Activated B cell treated with CpG ODN at 0.5 μM for 24 hours (primary cell): ENCODE results near the gene PRKAB2. TPM values are rescaled to one million over a fixed set of nuclear protein-coding genes. Genes with fewer than 3 reads are reported as not detected.
"Not testable (repeated sequence)": the region's sequence is repeated elsewhere in the genome, so short reads cannot be mapped to it uniquely, and the experiment has no call there.

Experiments used
- ATAC-seq: fragments of 200-7000 bp; cut with Tn5 transposase; one replicate; pipeline ENCODE4 v1.10.0; 2021; ENCODE audit warnings: low read depth, mild to moderate bottlenecking, moderate library complexity
- CTCF ChIA-PET: fragments of 350-600 bp; sonication (Branson Sonifier 250); formaldehyde crosslinking; loops from one replicate; lab custom pipeline; 2021; ENCODE audit warnings: antibody characterized with exemption; lab: Charles Lee
- POLR2A ChIA-PET: fragments of 350-600 bp; sonication (Branson Sonifier 250); formaldehyde crosslinking; loops from one replicate; lab custom pipeline; 2021; ENCODE audit warnings: antibody characterized with exemption; lab: Charles Lee
- DNase-seq: peaks from one replicate; pipeline ENCODE4 v3.0.0; 2022
- H3K27ac Mint-ChIP-seq: one replicate; pipeline ENCODE4 v1.8.0; 2020; ENCODE audit warnings: mixed read lengths
- H3K27me3 Mint-ChIP-seq: one replicate; pipeline ENCODE4 v1.8.0; 2021; ENCODE audit warnings: mixed read lengths
- H3K36me3 Mint-ChIP-seq: one replicate; pipeline ENCODE4 v1.8.0; 2021; ENCODE audit warnings: low read depth, mixed read lengths
- H3K4me1 Mint-ChIP-seq: one replicate; pipeline ENCODE4 v1.8.0; 2021; ENCODE audit warnings: mixed read lengths
- H3K4me3 Mint-ChIP-seq: one replicate; pipeline ENCODE4 v1.8.0; 2020; ENCODE audit warnings: mild to moderate bottlenecking, mixed read lengths
- H3K9me3 Mint-ChIP-seq: one replicate; pipeline ENCODE4 v1.8.0; 2020; ENCODE audit warnings: mixed read lengths
- CTCF ChIP-seq: fragments of 200-600 bp; IDR thresholded peaks from one replicate; pipeline ENCODE4 v1.8.0; 2022; ENCODE audit warnings: antibody characterized with exemption, mild to moderate bottlenecking
- intact Hi-C: fragments of 100-400 bp; cut with micrococcal nuclease; formaldehyde crosslinking; loops from one replicate; pipeline ENCODE4 v1.15.1; 2024
- total RNA-seq: library from RNA; stranded (reverse); gene quantifications from 2 replicates; pipeline ENCODE4 v1.2.3, GENCODE V29; 2022

The PRKAB2 gene
- total RNA-seq, 1 donor from 2014 or later: 9.8 TPM

- ChIA-PET POLR2A (no interaction called here), CTCF (no interaction called here)
- H3K4me1 Mint-ChIP-seq: no peaks in the 10 kb centered on the region
- no peak overlapping the region for H3K4me3 Mint-ChIP-seq
- TF ChIP-seq CTCF: no peak
- H3K9me3 Mint-ChIP-seq: no peaks in the 10 kb centered on the region
- ATAC-seq (no peak), DNase-seq (no peak)
- no peak overlapping the region for H3K27ac Mint-ChIP-seq
- intact Hi-C loops: no loop called here
- no peaks in the 10 kb centered on the region for H3K36me3 Mint-ChIP-seq
- peaks cover 28% of the 10 kb centered on the region for H3K27me3 Mint-ChIP-seq
Measured at GRCh38 chr1:147129116-147129873, 43.0 kb downstream of the PRKAB2 start.

- TF ChIP-seq CTCF: no peak
- Mint-ChIP-seq H3K27me3 (peaks cover 21% of the 10 kb centered on the region), H3K4me1 (no peaks in the 10 kb centered on the region), H3K9me3 (no peaks in the 10 kb centered on the region), H3K4me3 (no peak overlapping the region), H3K36me3 (no peaks in the 10 kb centered on the region), H3K27ac (no peak overlapping the region)
- no peak for ATAC-seq
- ChIA-PET CTCF (no interaction called here), POLR2A (no interaction called here)
- intact Hi-C loops: no loop called here
- no peak for DNase-seq
Measured at GRCh38 chr1:147124266-147124665, 48.0 kb downstream of the PRKAB2 start.

GRCh38 chr1:147117109-147117508 is 55.2 kb downstream of the PRKAB2 start:
- Mint-ChIP-seq H3K9me3 (no peaks in the 10 kb centered on the region), H3K27ac (no peak overlapping the region), H3K4me3 (no peak overlapping the region), H3K27me3 (peaks cover 14% of the 10 kb centered on the region), H3K36me3 (no peaks in the 10 kb centered on the region), H3K4me1 (no peaks in the 10 kb centered on the region)
- no peak for DNase-seq
- no peak for ATAC-seq
- intact Hi-C loops: no loop called here
- ChIA-PET CTCF (no interaction called here), POLR2A (no interaction called here)
- no peak for TF ChIP-seq CTCF

GRCh38 chr1:147115496-147115895 is 56.8 kb downstream of the PRKAB2 start:
- Mint-ChIP-seq H3K4me3 (no peak overlapping the region), H3K36me3 (no peaks in the 10 kb centered on the region), H3K27ac (no peak overlapping the region), H3K27me3 (peaks cover 11% of the 10 kb centered on the region), H3K9me3 (no peaks in the 10 kb centered on the region), H3K4me1 (no peaks in the 10 kb centered on the region)
- no peak for DNase-seq
- ATAC-seq: no peak
- intact Hi-C loops: no loop called here
- TF ChIP-seq CTCF: no peak
- ChIA-PET CTCF (no interaction called here), POLR2A (no interaction called here)

GRCh38 chr1:147115079-147115478 is 57.2 kb downstream of the PRKAB2 start:
- intact Hi-C loops, CTCF ChIA-PET, H3K36me3 Mint-ChIP-seq, H3K9me3 Mint-ChIP-seq, H3K27ac Mint-ChIP-seq, ATAC-seq, H3K4me1 Mint-ChIP-seq, DNase-seq, POLR2A ChIA-PET, H3K4me3 Mint-ChIP-seq: not testable (repeated sequence)
- peaks cover 10% of the 10 kb centered on the region for H3K27me3 Mint-ChIP-seq

- H3K4me1 Mint-ChIP-seq, H3K36me3 Mint-ChIP-seq, H3K9me3 Mint-ChIP-seq, POLR2A ChIA-PET, H3K4me3 Mint-ChIP-seq, H3K27ac Mint-ChIP-seq, DNase-seq, intact Hi-C loops, CTCF ChIA-PET, ATAC-seq: not testable (repeated sequence)
- peaks cover 14% of the 10 kb centered on the region for H3K27me3 Mint-ChIP-seq
Measured at GRCh38 chr1:147114353-147114752, 57.9 kb downstream of the PRKAB2 start.
